GM19351 (cell line): ENCODE measurements around the gene HSCB.
"Not testable (repeated sequence)": the region's sequence is repeated elsewhere in the genome, so short reads cannot be mapped to it uniquely, and the experiment has no call there.

ENCODE experiments used
- ATAC-seq: cut with Tn5 transposase; IDR thresholded peaks from one replicate; pipeline ENCODE4 v1.9.1; 2021; ENCODE audit warnings: mild to moderate bottlenecking, moderate library complexity; ENCODE audit not compliant: unreplicated experiment

The HSCB gene, protein sequence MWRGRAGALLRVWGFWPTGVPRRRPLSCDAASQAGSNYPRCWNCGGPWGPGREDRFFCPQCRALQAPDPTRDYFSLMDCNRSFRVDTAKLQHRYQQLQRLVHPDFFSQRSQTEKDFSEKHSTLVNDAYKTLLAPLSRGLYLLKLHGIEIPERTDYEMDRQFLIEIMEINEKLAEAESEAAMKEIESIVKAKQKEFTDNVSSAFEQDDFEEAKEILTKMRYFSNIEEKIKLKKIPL

DNA sequence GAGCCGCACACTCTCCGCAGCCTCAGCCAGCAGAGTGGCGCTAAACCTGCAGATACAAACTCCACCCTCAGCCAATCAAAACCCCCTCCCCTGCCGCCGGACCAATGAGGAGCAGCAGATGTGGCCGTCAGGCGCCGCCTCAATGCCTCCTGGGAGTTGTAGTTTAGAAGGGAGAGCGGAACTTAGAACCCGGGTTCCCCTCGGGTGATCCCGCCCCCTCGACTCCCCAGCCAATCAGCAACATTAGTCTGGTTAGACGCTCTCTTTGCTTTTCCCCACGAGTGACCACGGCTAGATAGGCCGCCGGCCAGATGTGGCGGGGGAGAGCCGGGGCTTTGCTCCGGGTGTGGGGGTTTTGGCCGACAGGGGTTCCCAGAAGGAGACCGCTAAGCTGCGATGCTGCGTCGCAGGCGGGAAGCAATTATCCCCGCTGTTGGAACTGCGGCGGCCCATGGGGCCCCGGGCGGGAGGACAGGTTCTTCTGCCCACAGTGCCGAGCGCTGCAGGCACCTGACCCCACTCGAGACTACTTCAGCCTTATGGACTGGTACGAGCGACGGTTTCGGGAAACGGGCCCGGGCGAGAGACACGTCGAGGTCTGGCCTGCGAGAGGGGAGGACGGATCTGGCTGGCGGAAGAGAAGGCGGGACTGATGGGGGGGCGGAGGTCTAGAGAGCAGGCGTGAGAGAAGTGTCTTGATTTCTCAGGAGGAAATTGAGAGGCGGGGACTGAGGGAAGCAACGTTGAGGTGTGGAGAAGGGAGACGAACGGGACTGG, at the start of gene HSCB, which contains the start of gene CHEK2:
TSS of gene HSCB (plus strand) at position 255 of the 777 bp plus-strand sequence. CDS start at position 312, 57 bp downstream.
TSS of gene CHEK2 (minus strand) at position 36 of the 777 bp plus-strand sequence. CDS start 7,099 bp downstream, outside the sequence.
- ATAC-seq: peak; percentile 93

DNA sequence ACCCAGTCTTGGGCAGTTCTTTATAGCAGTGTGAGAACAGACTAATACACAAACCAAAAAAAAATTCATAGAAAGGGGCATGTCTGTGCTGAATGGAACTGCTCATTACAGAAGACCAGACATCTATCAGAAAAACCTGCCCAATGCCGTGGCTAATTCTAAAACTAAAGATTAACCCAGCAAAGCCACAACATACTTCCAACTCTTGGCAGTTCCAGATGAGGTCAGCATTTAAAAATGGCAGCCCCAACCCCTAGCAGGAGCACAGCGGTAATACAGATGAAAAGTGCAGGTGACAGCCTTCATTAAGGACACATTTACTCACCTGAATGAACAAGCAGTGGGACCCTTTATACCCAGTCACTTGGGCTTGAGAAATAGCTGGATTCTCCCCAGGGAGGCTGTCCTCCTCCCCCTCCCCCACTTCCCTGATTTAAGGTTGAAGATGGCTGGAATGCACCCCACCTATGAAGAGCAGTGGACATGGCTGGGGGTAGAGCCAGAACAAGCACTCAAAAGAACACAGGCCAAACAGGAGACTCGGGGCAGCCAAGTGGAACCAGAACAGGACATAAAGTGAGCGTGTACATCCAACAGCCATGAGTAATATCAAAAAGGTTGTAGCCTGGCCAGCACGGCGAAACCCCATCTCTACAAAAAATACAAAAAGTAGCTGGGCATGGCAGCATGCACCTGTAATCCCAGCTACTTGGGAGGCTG, 48.6 kb upstream of the HSCB start:
- not testable (repeated sequence) for ATAC-seq

DNA sequence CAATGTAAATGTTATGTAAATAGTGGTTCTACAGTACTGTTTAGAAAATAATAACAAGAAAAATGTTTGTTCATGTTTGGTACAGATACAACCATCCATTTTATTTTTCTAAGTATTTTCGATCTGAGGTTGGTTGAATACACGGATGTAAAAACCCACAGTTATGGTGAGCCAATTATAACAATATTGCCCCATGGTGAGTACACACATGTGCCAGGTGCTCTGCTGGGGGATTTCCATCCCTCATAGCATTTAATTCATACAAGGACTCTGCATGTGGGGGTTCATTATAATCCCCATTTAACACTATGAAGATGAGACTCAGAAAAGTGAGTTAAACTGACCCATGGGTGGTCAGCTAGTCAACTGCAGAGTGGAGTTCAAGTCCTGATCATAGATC, 38.9 kb upstream of the HSCB start:
- no peak for ATAC-seq

DNA sequence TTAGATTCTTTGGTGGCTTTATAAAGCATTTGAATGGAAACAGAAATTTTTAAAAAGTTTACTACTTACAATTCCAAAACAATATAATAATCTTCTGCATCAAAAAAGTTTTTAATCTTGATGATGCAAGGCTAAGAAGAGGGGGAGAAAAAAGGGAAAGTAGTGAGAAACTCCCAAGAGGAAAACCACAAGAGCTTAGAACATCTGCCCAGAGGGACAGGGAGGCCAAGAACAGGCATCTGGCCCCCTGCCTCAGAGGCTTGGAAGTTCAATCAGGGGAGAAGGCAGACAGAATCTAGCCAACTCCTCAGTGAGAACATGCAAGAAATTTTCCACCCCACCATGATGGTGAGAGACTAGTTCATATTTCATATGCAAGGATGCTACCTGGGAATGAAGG, 38.4 kb upstream of the HSCB start:
- no peak for ATAC-seq

DNA sequence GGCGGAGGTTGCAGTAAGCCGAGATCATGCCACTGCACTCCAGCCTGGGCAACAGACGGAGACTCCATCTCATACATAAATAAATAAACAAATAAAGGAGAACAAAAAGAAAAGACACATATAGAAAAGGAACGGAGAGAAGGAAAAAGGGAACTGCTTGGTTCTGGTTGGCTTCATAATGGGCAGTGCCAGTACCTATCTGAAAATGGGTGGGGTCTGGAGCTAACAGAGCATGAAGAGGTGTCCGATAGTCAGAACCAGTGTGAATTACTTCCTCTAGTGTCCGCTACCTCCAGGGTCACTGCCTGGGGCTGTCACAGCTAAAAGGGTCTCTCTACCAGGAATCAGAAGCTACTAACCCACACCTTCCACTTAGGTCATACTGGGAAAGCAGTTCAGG, 35.0 kb upstream of the HSCB start:
- no peak for ATAC-seq

DNA sequence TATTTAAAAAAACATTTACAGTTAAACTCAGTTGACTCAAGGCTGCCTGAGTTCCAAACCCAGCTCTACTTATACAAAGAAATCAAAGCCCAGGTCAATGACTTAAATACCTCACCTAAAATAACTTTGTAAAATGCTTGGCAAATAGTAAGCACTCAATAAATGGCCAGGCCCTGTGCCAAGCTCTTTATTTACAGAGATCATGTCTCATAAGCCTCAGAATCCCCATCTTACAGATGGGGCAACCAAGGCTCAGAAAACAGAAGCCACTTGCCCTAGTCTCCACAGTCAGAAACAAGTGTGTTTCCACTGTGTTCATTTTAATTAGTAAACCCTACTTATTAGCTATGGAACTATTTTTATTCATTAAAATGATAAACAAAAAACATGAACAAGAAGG, 31.7 kb upstream of the HSCB start:
- no peak for ATAC-seq

DNA sequence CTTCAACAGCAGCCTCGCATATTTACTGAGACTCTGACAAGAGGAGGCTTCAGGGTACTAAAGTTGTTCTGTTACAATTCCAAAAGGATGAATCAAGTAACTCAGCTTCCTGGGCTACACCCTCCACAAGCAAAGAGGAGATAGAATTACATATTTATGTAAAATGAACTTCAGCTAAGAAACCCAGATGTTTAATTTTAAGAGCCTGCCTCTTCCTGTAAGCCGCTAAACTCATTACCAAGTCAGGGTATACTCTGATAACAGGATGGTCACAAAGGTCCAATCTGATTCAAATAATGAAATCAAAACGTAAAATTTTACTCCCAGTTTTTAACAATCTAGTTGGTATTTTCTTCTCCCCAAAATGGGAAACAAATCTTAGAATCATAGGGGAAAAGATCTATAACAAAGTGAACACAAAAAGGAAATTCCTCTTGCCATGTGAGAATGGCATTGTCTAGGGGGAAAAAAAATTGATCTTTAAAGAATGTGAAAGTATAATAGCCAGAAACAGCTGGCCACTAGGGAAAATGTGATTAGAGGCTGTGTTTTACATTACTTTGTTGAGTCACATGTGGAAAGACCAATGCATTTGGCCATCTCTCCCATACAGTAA, 31.2 kb upstream of the HSCB start:
- ATAC-seq: no peak

DNA sequence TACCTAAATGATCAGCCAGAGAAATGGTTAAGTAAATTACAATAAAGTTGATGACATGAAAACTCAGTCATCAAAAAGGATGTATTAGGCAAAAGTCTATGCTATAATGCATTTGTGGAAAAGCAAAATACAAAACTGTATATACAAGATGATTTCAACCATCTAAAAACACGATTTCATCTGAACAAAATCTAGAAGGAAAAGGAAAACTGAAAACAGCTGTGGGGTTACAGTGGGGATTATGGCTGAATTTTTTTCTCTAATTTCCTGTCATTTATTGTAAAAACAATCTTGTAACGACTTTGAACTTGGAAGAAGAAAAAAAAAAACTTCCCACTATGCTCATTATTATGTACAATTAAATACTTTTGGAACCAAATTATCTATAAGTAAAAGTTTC, 30.5 kb upstream of the HSCB start:
- no peak for ATAC-seq

DNA sequence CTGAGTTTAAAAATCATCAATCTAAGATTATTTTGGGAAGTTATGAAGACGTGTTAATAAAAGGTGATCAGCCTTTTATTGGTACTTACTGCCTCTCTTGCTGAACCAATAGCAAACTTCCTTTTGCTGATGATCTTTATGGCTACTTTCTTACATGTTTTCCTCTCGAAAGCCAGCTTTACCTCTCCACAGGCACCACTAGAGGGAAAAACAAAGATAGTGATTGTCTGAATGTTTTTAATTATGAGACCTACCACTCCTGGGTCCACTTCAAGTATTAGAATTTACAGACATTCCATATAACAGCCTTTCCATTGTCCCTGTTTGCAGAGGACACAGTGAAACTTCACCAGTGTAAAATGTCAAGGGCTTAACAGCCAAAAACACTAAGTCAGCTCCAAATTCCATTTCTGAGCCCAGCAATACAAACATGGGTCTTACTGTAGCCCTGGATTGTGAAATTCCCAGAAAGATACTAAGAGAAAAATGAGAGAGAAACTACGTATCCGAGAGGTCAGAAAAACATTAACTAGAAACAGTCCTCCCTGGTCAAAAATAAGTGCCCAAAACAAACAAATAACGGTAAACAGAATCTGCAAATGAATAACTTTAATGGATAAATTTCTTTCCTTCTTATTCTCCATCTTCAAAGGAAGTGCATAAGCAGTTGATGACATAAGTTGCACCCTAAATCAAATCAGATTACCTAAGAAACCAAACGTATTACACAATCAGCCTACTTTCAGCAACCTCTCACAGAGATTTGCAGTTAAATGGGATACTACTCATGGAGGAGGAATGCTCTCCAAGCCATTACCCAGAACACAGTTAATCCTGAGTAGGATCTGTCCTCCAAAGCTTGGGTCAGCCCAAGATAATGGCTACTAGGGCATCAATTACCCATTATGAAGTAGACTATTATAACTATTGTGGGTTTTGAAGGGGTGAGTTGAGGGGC, 29.7 kb upstream of the HSCB start:
- no peak for ATAC-seq

DNA sequence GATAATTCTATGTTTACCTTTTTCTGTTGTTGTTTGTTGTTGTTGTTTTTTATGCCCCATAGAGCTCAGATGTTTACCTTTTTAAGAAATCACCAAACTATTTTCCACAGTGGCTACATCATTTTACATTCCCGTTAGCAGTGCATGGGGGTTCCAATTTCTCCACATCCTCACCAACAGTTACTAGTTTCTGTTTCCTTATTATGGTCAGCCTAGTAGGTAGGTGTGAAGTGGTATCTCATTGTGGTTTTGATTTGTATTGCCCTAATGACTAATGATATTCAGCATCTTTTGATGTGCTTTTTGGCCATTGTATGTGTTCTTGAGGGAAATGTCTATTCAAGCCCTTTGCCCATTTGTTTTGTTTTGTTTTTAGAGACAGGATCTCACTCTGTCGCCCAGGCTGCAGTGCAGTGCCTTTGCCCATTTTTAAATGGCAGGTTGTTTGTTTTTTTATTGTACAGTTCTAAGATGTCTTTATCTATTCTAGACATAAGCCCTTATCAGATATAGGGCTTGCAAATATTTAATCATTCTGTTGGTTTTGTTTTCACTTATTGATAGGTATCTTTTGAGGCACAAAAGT, 27.7 kb upstream of the HSCB start:
- ATAC-seq: no peak

DNA sequence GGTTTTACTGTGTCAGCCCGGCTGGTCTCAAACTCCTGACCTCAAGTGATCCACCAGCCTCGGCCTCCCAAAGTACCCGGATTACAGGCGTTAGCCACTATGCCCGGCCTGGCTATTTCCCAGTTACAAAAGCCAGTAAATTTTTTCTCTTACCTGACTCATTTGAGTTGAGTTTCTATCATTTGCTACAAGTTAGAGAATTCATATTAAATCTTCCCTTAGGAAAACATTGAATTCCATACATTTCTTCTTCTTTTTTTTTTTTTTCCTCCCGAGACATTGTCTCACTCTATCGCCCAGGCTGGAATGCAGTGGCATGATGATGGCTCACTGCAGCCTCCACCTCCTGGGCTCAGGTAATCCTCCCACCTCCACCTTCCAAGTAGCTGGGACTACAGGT, 26.2 kb upstream of the HSCB start:
- ATAC-seq: no peak

DNA sequence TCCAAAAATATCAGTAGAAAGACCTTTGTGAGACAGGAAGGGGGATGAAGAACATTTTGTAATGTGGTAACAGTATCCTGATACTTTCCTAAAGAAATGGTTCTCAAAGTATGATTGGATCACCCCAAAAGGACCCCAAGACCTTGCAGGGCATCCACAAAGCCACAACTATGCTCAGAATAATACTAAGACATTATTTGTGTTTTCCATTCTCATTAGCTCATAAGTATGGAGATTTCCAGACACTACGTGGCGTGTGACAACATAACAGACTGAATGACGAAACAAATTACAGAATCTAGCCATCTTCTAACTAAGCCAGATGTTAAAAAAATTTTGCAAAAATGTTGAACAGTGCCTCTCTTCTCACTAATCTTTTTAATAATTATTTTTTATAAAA, 25.2 kb upstream of the HSCB start:
- no peak for ATAC-seq

DNA sequence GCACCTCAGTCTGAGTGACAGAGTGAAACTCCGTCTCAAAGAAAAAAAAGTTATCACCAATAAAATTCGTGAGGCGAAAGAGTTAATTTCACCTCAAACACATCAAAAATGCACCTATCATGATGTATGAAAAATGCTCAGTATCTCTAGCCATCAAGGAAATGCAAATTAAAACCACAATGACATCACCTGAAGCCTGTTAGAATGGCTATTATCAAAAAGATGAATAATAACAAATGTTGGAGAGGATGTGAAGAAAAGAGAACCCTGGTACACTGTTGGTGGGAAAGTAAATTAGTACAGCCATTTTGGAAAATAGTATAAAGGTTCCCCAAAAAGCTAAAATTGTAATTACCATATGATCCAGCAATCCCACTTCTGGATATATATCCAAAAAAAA, 23.8 kb upstream of the HSCB start:
- ATAC-seq: no peak

DNA sequence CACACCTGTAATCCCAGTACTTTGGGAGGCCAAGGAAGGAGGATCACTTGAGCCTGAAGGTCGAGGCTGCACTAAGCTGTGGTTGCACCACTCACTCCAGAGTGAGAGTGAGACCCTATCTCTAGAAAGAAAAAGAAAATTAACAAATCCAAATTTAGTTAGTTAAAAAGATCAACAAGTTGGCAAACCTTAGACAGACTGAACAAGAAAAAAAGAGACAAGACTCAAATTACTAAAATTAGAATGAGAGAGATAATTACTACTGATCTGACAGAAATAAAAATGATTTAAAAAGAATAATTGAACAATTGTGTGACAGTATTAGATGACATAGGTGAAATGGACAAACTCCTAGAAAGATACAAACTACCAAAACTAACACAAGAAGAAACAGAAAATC, 13.8 kb upstream of the HSCB start:
- ATAC-seq: no peak

DNA sequence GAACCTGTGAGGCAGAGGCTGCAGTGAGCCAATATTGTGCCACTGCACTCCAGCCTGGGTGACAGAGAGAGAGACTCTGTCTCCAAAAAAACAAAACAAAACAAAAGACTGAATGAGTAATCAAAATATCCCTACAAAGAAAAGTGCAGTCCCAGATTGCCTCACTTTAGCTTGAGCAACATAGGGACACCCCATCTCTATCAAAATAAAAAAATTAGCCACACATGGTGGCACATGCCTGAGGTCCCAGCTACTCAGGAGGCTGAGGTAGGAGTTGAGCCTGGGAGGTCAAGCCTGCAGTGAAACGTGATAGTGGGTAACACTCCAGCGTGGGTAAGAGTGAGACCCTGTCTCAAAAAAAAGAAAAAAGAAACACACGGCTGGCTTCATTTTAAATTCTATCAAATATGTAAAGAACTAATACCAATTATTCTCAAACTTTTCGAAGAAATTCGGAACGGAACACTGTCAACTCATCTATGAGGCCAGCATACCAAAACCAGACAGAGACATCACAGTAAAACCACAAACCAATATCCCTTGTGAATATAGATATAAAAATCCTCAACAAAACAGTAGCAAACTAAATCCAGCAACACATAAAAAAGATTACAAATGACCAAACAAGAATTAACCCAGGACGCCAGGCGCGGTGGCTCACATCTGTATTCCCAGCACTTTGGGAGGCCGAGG, 13.1 kb upstream of the HSCB start:
- ATAC-seq: no peak

DNA sequence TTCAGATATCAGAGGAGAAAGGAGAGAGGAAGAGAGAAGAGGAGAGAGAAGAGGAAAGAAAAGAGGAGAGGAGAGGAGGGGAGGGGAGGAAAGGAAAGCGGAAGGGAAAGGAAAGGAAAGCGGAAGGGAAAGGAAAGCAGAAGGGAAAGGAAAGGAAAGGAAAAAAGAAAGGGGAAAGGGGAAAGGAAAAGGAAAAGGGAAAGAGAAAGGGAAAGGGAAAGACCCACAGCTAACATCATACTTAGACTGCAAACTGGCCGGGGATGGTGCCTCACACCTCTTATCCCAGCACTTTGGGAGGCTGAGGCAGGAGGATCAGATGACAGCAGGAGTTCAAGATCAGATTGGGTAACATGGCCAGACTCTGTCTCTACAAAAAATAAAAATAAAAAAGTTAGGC, 11.7 kb upstream of the HSCB start:
- ATAC-seq: no peak

DNA sequence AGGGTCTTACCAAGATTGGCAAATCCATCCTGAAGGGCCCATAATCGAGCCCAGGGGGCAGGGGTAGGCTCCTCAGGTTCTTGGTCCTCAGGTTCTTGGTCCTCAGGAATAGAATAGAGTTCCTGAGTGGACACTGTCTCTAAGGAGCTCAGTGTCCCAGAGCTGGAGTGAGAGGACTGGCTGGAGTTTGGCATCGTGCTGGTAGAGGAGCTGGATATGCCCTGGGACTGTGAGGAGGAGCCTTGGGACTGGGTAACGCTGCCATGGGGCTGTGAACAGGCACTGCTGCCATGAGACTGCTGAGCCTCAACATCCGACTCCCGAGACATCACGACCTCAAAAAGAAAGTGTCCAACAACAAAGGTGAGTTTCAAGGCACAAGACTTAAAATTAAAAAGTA, 7.4 kb upstream of the HSCB start:
- no peak for ATAC-seq

DNA sequence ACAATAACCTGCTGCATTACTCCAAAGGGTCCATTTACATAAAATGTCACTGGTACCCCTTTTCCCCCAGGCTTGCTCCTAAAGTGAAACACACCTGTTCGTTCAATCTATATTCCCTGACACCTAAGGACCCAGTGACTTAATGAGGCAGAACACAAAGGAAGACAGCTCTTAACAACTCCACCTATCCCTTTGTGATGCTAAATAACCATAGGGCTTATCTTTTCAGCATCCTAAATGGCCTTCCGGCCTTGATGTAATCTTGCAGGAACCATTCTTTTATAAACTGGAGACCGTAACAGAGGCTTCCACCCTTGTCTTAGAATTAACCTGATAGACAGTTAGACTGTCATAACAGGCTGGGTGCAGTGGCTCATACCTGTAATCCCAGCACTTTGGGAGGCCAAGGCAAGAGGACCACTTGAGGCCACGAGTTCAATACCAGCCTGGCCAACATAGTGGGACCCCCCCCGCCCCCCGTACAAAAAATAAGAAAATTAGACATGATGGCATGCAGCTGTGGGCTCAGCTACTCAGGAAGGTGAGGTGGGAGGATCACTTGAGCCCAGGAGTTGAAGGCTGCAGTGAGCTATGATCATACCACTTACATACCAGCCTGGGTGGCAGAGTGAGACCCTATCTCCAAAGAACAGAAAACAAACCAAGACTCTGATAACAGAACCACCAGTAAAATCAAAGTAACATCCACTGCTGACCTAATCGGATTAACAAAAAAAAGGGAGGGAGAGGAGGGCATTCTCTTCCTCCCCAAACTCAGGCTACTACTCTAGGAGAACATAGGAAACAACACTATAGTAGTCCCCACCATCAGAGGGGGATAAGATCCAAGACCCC, 5.3 kb upstream of the HSCB start:
- ATAC-seq: no peak
